OCI-LY1 (cell line): ENCODE results near the gene CACFD1.

ENCODE experiments used
- EZH2 ChIP-seq: fragments of 200-600 bp; sonication (generic), shearing (Covaris generic); IDR thresholded peaks from 2 replicates; pipeline ENCODE4 v1.8.0; 2017; ENCODE audit warnings: borderline replicate concordance, mixed run types, mild to moderate bottlenecking, antibody characterized with exemption, low read length, moderate library complexity, mixed read lengths
- TF ChIP-seq, protein P1 (sequence below): fragments of 200-600 bp; sonication (generic), shearing (Covaris generic); IDR thresholded peaks from 2 replicates; pipeline ENCODE4 v1.5.1; 2017; ENCODE audit warnings: mild to moderate bottlenecking, antibody characterized with exemption, low read length, moderate library complexity, mixed read lengths

DNA sequence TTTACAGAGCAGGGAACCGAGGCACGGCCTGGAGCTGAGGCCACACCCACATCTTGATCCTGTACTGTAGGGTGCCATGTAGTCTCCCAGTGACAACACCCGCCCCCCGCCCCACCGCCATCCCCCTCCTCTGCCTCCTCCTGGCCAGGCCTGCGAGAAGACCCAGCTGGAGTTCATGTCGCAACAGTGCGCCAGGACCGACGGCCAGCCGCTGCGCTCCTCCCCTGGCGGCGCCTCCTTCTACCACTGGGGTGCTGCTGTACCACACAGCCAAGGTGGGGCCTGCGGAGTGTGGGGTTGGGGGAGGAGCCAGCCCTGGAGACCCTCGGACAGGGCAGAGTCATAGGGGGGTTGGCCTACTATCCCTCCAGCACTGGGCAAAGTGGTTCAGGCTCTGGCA, 23.1 kb upstream of the CACFD1 start:
- TF ChIP-seq, protein P1, sequence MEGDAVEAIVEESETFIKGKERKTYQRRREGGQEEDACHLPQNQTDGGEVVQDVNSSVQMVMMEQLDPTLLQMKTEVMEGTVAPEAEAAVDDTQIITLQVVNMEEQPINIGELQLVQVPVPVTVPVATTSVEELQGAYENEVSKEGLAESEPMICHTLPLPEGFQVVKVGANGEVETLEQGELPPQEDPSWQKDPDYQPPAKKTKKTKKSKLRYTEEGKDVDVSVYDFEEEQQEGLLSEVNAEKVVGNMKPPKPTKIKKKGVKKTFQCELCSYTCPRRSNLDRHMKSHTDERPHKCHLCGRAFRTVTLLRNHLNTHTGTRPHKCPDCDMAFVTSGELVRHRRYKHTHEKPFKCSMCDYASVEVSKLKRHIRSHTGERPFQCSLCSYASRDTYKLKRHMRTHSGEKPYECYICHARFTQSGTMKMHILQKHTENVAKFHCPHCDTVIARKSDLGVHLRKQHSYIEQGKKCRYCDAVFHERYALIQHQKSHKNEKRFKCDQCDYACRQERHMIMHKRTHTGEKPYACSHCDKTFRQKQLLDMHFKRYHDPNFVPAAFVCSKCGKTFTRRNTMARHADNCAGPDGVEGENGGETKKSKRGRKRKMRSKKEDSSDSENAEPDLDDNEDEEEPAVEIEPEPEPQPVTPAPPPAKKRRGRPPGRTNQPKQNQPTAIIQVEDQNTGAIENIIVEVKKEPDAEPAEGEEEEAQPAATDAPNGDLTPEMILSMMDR, result no peak
- no peak for TF ChIP-seq EZH2
